Fibroblast of lung (primary cell): ENCODE data around the gene ITPA. TPM values are rescaled to one million over a fixed set of nuclear protein-coding genes. Genes with fewer than 3 reads are reported as not detected.

Experiments
- DNase-seq, 2 donors: peaks; one replicate each; pipeline versions ENCODE4 v3.0.0 to v3.0.0-alpha.2; 2010; ENCODE audit warnings: low read depth in 2 of 2
- H2AFZ ChIP-seq: 2 replicates; pipeline ENCODE4 v1.5.1; 2012; ENCODE audit warnings: low read length, control low read depth, inconsistent platforms
- H3K27ac ChIP-seq: 2 replicates; pipeline ENCODE4 v1.5.1; 2011; ENCODE audit warnings: low read length, control low read depth; ENCODE audit not compliant: insufficient read depth
- H3K27me3 ChIP-seq: 2 replicates; pipeline ENCODE4 v1.5.1; 2011; ENCODE audit warnings: mild to moderate bottlenecking, low read length; ENCODE audit not compliant: control insufficient read depth, insufficient read depth
- H3K36me3 ChIP-seq: 2 replicates; pipeline ENCODE4 v1.5.1; 2011; ENCODE audit warnings: low read length; ENCODE audit not compliant: control insufficient read depth, insufficient read depth
- H3K4me1 ChIP-seq: 2 replicates; pipeline ENCODE4 v1.5.1; 2011; ENCODE audit warnings: low read length; ENCODE audit not compliant: control insufficient read depth, insufficient read depth; ENCODE audit errors: extremely low read depth
- H3K4me2 ChIP-seq: 2 replicates; pipeline ENCODE4 v1.5.1; 2011; ENCODE audit warnings: low read length, control low read depth; ENCODE audit not compliant: insufficient read depth; ENCODE audit errors: extremely low read depth
- H3K4me3 ChIP-seq, 4 experiments: fragments of 200-600 bp in 1 of 4; sonication (generic) in 1 of 4; replicated peaks in 1 of 4; 2 replicates each; pipeline ENCODE4 v1.5.1; 2011 to 2016; ENCODE audit warnings: low read length in 4 of 4, low read depth in 3 of 4, mild to moderate bottlenecking in 3 of 4, control low read depth in 2 of 4, inconsistent platforms in 1 of 4, mixed read lengths in 1 of 4; ENCODE audit not compliant: insufficient read depth in 1 of 4; ENCODE audit errors: control extremely low read depth in 1 of 4
- H3K79me2 ChIP-seq: 2 replicates; pipeline ENCODE4 v1.5.1; 2012; ENCODE audit warnings: mild to moderate bottlenecking, low read length, inconsistent platforms; ENCODE audit not compliant: control insufficient read depth, insufficient read depth
- H3K9ac ChIP-seq: 2 replicates; pipeline ENCODE4 v1.5.1; 2011; ENCODE audit warnings: mild to moderate bottlenecking, low read length, control low read depth; ENCODE audit not compliant: insufficient read depth
- H3K9me3 ChIP-seq: 2 replicates; pipeline ENCODE4 v1.5.1; 2012; ENCODE audit warnings: low read depth, low read length; ENCODE audit not compliant: control insufficient read depth, insufficient read depth
- H4K20me1 ChIP-seq: 2 replicates; pipeline ENCODE4 v1.5.1; 2011; ENCODE audit warnings: low read length; ENCODE audit not compliant: control insufficient read depth, insufficient read depth; ENCODE audit errors: extremely low read depth
- EZH2 ChIP-seq: IDR thresholded peaks from 2 replicates; pipeline ENCODE4 v1.5.1; 2012; ENCODE audit warnings: low read length, control low read depth, mild to moderate bottlenecking; ENCODE audit errors: missing control alignments
- polyA plus RNA-seq, 2 donors: library from polyadenylated mRNA; depleted of rRNA in 1 of 2; stranded (reverse) in 1 of 2; unstranded in 1 of 2; fragments of >200 nt; gene quantifications; 2 replicates each; pipeline ENCODE4 v1.2.1, GENCODE V29; 2011 to 2012; ENCODE audit warnings: missing spikeins in 1 of 2
- total RNA-seq: library from RNA; depleted of rRNA; stranded (reverse); fragments of >200 nt; gene quantifications from 2 replicates; pipeline ENCODE4 v1.2.1, GENCODE V29; 2014
- TF ChIP-seq, protein P1 (sequence below), 2 donors: IDR thresholded peaks in 1 of 2; conservative IDR thresholded peaks in 1 of 2; 1 replicate in 1 of 2; 2 replicates in 1 of 2; pipeline ENCODE4 v1.5.1; 2011 to 2012; ENCODE audit warnings: low read length in 2 of 2, control low read depth in 1 of 2, inconsistent platforms in 1 of 2, low read depth in 1 of 2, mild to moderate bottlenecking in 1 of 2

ITPA gene
- total and polyA plus RNA-seq, 2 donors (not counting 1 experiment from before 2014, with no cell fraction given) = 21.3 to 32.2 TPM

- DNase-seq = peak in 1 of 2 donors; percentile 39
- H4K20me1 ChIP-seq = no peaks in the 10 kb centered on the region
- peak overlapping the region; percentile 80 for H3K27ac ChIP-seq
- peak overlapping the region; percentile 89 for H3K9ac ChIP-seq
- H3K9me3 ChIP-seq = no peaks in the 10 kb centered on the region
- H3K79me2 ChIP-seq = peaks cover 18% of the 10 kb centered on the region
- peaks cover 10% of the 10 kb centered on the region for H3K36me3 ChIP-seq
- no peaks in the 10 kb centered on the region for H3K27me3 ChIP-seq
- H3K4me3 ChIP-seq = peak overlapping the region; percentile 71 to 97 (median 86)
- H3K4me1 ChIP-seq = peaks cover 4% of the 10 kb centered on the region
- TF ChIP-seq EZH2 = no peak
- TF ChIP-seq, protein P1, sequence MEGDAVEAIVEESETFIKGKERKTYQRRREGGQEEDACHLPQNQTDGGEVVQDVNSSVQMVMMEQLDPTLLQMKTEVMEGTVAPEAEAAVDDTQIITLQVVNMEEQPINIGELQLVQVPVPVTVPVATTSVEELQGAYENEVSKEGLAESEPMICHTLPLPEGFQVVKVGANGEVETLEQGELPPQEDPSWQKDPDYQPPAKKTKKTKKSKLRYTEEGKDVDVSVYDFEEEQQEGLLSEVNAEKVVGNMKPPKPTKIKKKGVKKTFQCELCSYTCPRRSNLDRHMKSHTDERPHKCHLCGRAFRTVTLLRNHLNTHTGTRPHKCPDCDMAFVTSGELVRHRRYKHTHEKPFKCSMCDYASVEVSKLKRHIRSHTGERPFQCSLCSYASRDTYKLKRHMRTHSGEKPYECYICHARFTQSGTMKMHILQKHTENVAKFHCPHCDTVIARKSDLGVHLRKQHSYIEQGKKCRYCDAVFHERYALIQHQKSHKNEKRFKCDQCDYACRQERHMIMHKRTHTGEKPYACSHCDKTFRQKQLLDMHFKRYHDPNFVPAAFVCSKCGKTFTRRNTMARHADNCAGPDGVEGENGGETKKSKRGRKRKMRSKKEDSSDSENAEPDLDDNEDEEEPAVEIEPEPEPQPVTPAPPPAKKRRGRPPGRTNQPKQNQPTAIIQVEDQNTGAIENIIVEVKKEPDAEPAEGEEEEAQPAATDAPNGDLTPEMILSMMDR (conservative IDR thresholded peaks at IDR 0.05 in 1 of 2, IDR thresholded peaks at IDR 0.05 in 1 of 2; ENCODE audit: low read depth in 1 of 2, low read length in 2 of 2) = no peak
- H3K4me2 ChIP-seq = peak overlapping the region; percentile 96
- H2AFZ ChIP-seq = peak overlapping the region; percentile 95
Observed at GRCh38 chr20:3203315-3204123, 5.8 kb upstream of the ITPA start.

DNA sequence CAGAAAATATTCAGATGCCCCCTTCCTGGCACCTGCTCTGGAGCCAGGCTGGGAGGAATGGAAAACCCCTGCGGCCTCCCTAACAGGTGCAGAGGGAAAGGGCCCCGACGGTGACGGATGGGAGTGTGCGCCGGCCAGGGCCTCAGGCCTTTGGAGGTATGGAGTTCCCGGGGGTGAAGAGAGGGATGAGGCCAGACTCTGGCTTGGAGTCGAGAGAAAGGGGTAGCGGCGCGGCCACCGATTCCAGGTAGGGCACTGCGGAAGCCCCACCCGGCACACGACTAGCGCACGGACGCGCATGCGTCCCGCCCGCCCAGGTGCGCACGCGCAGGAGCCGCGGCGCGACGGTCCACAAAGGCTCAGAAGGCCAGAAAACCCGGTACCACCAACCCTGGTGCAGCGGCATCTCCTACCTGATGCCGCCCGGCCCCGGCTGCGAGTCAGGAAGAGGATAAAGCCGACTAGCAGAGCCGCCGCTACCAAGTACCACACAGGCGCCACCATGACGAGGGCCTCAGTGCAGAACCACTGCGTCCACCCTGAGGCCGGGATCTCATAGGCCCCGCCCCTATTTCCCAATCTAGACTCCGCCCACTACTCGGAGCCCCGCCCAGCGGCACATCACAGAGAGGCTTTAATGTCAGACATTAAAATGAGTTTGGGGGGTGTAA is 5.0 kb upstream of the ITPA start, which contains the start of gene DDRGK1:
TSS of gene DDRGK1 (minus strand) at position 559 of the 671 bp plus-strand sequence. CDS start at position 504, 55 bp downstream.
- peak; percentile 64 to 82 for DNase-seq
- Histone ChIP-seq H3K4me3 (peak within 1 kb of the TSS; percentile 71 to 97 (median 86)), H3K27me3 (no peaks in the 10 kb centered on the region), H3K79me2 (peaks cover 21% of the 10 kb centered on the region), H3K9me3 (no peaks in the 10 kb centered on the region), H3K36me3 (peaks cover 8% of the 10 kb centered on the region), H3K27ac (peak within 1 kb of the TSS; percentile 80), H4K20me1 (no peaks in the 10 kb centered on the region), H3K9ac (peak within 1 kb of the TSS; percentile 89), H2AFZ (peak within 1 kb of the TSS; percentile 95), H3K4me1 (peaks cover 4% of the 10 kb centered on the region), H3K4me2 (peak within 1 kb of the TSS; percentile 96)
- TF ChIP-seq, protein P1 (conservative IDR thresholded peaks at IDR 0.05 in 1 of 2, IDR thresholded peaks at IDR 0.05 in 1 of 2; ENCODE audit: low read depth in 1 of 2, low read length in 2 of 2) = no peak
- no peak for TF ChIP-seq EZH2

- H3K36me3 ChIP-seq = no peaks in the 10 kb centered on the region
- peak overlapping the region; percentile 96 for H3K4me2 ChIP-seq
- no peaks in the 10 kb centered on the region for H4K20me1 ChIP-seq
- H3K9ac ChIP-seq = peak overlapping the region; percentile 81
- no peak for TF ChIP-seq EZH2
- TF ChIP-seq, protein P1 (conservative IDR thresholded peaks at IDR 0.05 in 1 of 2, IDR thresholded peaks at IDR 0.05 in 1 of 2; ENCODE audit: low read depth in 1 of 2, low read length in 2 of 2) = no peak
- no peaks in the 10 kb centered on the region for H3K9me3 ChIP-seq
- no peak for DNase-seq
- no peaks in the 10 kb centered on the region for H3K27me3 ChIP-seq
- H2AFZ ChIP-seq = peak overlapping the region; percentile 90
- H3K27ac ChIP-seq = peak overlapping the region; percentile 84
- peaks cover 30% of the 10 kb centered on the region for H3K79me2 ChIP-seq
- H3K4me3 ChIP-seq = peak overlapping the region; percentile 92 to 96 (median 96)
- H3K4me1 ChIP-seq = peaks cover 6% of the 10 kb centered on the region
Observed at GRCh38 chr20:3208786-3209256, 477 bp upstream of the ITPA start.
